ENCODE measurements around the gene SCAP.

Gene SCAP

DNA sequence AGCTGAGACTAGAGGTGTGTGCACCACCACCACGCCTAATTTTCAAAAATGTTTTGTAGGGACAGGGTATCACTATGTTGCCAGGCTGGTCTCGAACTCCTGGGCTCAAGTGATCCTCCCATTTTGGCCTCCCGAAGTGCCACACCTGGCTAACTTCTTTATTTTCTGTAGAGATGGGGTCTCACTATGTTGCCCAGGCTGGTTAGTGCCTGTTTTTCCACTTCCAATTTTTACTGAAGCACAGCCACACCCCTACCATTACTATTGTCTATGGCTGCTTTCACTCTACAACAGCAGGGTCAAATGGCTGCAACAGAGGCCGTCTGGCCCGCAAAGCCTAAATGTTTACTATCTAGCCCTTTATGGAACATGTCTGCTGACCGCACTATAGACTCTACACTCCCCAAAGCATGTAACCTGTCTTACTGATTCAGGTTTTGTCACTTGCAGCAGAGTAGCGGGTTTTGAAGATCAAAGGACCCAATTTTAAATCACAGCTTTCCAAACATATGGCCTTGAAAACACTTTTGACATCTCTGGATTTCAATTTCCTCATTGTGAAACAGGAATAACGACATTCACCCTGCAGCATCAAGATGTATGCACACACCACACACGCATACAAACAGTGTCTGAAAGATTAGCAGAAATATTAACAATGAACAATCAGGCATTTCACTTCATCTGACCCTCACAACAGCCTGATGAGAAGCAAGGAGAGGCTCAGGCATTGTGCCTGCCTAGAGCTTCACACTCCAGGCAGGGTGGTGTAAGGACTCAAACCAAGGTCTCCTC, 46.1 kb downstream of the SCAP start:
- no peak for DNase-seq

DNA sequence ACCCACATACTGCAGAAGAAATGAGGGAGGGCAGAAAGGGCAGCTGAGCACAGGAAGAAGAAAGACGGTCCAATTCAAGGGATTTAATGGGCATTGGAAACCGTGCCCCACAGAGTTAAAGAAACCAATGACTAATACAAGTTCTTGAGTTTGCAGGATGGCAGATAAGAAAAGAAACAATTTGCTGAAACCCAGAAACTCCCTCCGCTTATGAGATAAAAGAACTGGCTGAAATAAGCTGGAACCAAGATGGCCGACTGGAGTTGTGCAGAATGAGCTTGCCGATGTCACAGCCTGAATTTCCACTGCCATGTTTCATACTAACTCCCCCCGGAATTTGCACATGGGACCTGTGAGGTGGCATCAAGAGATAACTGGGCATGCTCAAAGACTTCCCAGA, 47.1 kb downstream of the SCAP start:
- DNase-seq: no peak

DNA sequence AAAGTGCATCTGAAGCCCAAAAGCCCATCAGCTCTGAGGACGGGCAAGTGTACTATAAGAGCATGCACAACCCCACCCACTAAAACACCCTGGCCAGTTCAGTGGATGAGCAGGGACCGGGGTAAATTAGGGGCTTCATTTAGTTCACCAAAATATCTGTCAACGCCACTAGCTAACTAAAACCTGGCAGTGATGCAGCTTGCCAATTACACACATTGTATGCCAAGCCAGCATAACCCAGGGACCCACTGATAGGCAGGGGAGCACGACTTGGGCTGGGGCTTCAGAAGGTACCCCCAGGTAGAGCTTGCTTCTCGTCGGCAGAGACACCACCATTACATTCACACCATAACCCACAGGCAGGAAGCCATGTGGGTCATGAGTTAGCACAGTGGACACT, 47.9 kb downstream of the SCAP start:
- DNase-seq: no peak

DNA sequence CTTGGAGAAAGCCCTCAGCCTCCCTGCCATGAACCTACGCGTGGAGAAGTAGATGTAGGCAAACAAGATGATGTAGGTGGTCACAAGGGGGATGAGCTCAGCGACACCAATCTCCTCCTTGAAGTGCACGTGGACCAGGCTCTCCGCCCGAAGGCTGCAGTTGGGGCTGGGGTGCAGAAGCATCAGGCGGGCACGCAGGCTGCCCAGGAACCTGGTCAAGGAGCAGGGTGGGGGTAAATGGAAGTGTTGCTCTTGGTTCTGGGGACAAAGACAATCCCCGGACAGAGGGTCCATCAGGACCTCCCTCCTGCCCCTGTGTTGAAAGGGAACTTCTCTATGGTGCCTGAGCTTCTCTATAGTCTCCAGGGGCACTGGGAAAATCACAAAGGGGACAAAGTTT, 49.8 kb downstream of the SCAP start:
- DNase-seq: no peak

DNA sequence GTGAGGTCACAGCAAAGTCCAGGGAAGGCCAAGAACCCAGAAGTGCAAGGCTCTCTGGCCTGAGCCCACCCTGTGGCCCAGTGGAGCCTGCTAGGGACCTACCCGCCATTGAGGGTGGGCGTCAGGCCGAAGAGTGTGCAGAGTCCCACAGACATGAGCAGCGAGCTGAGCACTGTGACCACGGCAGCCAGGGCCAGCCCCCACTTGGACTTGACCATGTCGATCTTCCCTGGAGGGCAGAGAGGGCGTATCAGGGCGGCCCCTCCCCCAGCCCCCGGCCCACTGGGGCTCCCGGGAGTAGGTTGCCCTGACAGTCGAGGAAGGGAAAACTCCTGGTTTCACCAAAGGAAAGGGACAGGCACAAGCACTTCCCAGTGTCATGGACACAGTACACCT, 50.4 kb downstream of the SCAP start:
- DNase-seq: no peak

DNA sequence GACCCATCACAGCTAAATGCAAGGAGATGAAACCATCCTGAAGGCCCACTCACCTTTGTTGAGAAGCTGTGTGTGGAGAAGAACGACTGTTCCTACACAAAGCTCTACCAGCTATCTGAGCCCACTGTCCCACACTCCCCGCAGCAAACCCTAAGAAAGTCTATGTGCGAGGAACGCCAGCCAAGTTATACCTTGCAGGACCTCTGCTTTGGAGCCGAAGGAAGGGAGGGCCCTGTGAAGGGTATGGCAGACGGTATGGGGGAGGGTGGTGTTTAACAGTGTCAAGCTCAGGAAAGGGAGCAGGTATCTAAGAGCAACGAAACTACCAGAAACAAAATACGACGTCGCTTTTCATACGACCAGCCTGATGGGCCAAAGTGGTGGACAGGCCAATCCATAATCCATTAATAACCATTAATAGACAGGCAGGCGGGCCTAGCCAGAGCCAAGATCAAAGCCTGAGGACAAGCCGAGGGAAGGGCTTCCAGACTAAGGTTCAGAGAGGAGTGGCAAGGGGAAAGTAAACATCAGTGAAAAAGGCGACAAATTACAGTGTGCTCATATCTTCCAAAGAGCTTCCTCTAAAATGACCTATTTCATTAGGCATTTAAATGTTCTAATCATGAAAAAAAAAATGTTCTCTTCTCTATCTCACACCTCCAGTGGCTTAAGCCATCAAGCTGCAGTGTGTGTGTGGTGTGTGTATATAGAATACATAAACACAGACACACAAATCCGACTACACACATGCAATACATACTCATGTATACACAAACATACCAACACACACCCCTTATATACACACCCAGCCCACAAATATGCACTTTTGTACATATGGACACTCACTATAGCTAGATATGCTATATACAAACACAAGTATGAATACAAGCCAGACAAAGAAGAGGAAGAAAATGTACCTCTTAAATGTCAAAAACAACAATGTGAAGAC, 51.0 kb downstream of the SCAP start:
- DNase-seq: no peak

DNA sequence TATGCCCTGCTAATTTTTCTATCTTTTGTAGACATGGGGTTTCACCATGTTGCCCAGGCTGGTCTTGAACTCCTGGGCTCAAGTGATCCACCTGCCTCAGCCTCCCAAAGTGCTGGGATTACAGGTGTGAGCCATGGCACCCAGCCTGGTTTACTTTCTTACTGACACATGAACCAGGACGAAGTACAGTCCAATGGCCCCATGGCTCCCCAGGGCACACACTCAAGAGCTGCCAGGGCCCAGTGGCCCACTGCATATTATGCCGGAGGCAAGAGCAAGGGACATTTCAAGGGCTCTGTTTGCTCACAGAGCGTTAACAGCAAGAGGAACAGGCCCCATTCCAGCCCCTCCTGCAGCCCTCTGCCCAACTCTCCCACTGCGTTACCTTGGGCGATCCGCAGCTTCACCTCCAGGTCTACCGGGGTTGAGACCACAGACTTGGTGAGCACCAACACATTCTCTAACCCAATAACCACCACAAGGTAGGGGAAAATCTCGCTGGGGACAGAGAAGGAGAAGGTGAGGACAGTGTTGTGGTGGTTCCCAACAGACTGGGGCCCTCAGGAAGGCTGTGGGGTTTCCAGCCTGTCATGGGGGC, 52.1 kb downstream of the SCAP start:
- no peak for DNase-seq

DNA sequence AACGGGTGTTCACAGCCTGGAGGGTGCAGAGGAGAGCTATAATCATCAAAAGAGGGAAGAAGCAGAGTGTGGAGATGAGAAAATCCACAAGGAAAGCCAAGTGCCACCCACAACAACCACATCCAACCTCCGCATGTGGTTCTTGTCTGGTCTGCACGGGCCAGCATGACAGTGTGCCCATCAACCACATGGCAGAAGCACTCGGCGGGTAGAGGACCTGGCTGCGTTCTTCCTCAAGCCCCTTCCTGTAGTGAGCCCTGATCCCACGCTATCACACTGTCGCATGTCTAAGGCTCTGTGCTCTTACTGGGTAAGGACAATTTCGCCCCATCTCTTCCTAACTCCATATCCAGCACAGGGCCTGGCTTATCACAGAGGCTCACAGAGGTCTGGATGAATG, 53.0 kb downstream of the SCAP start:
- no peak for DNase-seq

DNA sequence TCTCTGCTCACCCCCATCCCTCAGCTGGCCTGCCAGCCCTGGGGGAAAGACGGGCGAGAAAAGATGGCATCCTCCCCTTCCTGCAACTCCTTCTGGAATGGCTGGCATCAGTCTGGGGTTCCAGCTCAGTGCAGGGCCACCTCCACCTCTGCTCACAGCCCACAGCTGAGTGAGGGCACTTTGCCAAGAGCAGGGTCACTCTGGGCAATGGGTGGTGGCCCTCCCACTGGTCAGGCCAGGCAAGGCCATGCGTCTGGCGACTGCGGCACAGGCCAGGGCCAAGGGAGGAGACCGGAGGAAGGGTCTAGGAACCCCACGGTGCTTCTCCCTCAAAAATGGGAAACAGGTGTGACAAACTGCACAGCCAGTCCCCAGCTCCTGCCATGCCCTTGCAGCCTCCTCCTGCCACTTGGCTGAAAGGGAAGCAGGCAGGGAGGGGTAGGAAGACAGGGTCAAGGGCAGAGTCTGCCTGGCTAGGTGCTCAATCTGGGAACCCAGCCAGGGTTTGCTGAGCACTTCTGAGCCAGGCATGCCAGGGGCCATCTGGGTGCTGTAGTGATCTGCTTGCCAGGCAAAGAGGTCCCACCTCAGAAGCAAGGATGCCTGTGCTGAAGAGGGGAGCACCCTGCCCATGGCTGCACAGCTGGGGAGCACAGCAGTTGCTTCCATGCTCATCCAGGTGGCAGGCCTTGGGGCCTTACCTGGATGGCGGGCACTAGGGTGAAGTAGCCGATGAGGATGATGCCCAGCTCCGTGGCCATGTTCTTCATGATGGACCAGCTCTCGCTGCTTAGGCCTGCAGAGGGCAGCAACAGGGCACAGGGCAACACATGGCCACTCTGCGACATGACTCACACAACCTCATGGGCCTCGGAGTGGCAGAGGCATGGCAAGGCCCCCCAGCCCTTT, 53.7 kb downstream of the SCAP start:
- DNase-seq: no peak

DNA sequence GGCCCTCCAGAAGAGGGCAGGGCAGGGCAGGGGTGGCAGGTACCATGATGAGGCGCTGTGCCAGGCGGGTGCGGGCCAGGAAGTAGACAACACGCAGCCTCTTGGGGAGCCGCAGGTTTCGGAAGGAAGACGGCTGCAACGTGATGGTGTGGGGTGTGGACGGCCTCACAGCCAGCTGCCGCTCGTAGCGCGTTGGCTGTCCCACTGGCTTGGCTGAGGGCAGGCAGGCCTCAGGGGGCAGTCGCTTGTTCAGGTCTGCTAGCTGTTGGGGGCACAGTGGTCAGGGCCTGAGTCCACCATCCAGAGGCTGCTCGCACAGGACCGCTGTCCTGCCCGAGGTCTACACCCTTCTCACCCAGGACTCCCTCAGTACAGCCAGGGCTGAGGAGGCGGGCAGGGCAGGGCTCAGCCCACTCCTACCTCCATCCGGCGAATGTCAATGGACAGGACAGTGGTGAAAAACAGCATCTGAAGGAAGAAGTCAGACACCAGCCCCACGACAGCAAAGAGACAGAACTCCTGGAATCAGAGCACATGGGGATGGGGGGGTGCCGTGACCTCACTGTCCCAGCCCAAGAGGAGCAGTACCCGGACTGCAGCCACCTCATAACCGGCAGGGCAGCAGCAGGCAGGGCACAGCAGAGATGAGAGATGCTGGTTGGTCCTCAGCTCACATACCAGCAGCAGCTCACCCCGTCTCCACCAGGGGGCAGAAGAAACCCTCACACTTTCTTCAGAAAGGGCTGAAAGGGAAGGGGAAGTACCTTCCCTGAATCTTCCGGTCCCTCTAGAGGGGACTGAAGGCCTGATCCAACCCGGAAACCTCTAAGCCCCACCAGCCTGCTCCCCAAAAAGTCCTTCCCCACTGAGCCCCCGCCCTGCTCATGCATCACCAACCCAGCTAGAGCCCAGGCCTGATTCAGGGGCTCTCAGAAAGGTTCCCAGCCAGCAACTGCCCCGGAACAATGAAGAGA, 54.9 kb downstream of the SCAP start:
- DNase-seq: peak; percentile 57 to 73

DNA sequence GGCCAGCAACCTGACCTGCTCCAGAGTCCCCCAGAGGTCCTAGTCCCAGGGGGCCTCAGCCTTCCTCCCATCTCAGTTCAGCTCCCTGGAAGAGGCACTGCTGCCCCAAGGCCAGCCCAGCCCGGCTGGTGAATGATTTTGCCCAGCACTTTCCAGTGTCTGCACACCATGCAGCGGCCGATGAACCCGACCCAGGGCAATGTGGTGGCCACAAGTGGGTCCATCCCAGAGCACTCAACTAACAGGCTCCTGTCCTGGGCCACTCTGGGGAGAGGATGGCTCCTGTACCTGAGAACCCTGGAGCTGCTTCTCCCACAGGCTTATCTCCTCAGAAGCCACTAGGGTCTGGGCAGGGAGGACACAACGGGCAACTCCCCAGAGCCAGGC, 55.7 kb downstream of the SCAP start:
- no peak for DNase-seq

DNA sequence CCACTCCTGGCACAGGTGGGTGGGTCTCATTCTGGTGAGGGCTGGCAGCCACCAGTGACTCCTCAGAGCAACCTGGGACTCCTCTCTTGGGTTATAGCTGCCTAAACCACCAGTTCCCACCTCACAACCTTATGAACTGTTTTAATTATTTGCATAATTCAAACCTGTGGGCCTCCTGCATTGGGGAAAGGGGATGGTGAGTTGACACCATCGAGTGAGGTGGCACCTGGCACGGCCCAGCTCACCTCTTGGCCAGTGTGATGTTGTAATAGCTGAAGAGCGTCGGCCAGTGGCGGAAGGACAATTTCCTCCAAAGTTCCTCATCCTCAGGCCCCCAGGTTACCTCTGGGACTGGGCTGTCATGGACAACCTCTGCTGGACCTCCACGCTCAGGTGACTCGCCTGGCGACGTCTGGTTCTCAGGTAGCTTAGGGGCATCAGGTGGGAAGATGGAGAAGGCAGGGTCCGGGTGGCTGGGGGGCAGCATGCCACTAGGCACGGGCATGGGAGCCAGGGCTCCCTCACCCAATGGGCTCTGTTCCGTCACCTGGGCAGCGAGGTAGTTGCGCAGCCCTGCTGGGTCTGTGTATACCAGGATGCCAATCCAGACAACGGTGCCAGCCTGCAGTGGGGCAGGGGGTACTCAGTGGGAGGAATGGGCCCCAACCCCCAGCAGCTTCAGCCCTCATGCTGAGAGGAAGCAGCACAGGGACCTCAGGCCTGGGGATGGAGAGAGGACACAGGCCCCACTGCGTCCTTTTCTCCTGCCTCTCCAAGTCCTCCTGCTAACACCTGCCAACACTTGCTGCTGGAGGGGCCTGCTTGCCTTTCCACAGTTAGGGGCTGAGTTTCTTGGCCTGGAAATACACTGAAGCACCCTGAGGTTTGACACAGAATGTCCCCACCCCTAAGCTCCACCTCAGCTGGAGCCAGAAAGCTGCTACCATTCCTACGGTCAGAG, 56.4 kb downstream of the SCAP start:
- DNase-seq: no peak

DNA sequence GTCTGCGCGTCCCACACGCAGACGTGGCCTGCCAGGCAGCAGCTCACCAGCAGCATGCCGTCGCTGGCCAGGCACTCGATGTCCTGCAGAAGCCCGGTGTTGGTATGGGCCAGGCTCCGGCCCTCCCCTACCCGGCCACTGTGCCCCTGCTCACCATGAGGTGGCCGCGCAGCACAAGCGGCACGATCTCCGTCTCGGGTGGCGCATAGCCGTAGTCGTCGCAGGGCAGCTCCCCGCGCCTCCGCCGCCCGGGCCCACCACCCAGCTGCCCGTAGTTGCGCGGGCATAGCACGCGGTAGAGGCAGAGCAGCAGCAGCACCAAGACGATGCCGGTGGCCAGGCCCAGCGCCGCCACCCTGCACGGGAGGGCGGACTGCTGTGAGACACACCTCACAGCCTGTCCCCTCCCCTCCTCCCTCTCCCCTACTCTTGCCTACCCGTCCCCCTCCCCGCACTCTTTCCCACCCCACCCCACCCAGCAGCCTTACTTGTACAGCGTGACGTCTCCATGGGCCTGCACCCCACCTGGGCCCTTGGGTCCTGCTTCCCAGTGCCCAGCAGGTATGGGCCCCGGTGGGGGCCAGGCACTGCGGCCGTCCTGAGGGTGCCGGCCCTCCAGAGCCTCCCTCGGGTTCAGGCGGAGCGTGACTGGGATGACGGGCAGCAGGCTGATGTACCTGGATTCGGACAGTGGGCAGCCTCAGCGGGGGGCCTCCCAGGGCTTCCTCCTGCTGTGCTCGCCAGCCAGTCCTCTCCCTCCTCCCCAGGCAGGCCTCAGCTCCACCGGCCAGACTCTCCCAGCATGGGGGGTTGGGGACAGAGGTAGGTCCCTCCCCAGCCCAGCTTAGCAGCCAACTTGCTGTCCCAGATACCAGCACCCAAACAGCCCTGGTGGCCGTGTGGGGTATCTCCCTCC, 57.3 kb downstream of the SCAP start:
- DNase-seq: no peak

DNA sequence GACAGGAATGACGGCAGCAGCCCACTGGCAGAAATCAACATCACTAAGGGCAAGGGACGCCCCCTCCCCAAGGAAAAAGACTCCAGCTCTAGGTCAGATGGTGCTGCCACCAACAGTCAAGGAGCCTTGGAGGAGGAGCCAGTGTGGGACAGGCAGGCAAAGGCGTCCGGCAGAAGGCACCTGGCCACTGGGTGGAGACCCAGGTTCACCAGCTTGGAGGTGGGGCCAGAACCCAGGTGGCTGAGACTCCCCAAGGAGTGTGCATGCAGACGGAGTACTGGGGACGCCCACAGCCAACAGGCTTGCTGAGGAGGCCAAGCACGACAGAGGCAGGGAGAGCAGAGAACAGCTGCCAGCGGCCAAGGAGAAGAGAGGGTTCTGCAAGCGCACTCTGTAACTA, 59.7 kb downstream of the SCAP start:
- no peak for DNase-seq

DNA sequence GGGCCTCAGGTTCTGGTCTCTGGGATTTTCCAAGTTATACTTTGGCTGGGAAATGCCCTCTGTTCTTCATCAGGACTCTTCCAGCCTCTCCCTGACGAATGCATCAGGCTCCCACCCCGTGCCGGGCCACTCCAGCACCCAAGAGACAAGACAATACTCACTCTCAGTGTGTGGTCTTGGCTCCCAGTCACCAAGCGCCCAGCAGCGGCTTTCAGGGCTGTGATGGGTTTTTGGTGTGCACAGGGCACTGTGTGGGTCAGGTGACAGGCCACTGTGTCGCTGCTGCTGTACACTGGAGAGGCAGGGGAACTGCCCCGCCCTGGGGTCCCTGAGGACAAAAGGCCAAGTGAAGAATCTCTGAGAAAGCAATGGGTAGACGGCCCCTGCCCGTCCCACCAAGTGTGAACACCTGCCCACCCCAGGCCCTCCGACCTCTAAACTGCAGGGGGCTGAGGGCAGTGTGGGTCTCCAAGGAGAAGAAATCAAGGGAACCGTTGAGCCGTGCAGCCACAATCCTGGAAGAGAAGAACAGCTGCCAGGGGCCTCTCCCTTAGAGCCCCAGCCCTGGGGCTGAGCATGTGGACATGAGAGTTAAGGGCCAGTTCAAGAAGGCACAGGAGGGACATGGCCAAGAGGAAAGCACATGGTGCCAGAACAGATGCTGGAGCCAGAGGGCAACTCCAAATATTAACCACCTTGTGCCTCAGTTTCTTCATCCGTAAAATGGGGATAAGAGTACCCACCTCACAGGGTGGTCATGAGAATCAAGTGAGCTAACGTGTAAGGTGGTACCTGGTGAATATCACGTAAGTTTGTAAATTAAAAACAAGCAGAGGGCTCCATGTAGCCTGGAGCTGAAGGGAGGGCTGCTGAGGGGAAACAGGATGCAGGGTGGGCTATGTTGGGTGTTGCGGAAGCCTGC, 60.8 kb downstream of the SCAP start:
- DNase-seq: no peak

DNA sequence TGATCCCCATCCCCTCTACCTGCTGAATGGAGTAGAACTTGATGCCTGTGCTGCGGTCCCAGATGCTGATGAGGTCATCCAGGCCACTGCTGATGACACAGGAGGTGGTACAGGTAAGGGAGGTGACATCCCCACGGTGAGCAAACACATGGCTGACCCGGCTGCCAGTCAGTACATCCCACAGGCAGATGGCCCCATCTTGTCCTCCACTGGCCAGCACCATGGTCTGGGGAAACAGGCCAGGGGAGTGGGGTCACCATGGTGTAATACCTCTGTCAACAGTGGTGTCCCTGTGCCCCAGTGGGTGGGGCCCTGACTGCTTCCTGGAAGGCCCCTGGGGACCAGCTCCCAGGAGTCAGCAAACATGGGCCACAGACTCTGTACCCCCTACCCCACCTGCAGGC, 61.6 kb downstream of the SCAP start:
- DNase-seq: no peak

DNA sequence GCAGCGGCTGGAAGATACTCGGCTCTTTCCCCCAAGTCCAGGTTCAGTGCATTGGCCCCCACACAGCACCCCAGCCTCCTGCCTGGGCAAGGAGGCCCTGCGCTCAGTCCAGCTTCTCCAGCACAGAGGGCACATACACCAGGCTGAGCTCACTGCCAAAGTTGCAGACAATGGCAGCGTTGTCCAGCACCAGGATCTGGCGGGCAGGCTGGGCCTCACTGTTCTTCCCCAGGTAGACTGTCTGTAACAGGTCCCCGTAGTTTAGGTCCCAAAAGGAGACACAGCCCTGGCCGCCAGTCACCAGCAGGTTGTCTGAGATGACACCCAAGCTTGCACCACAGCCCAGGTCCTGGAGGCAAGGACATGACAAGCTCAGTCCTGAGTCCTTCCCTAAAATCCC, 62.0 kb downstream of the SCAP start:
- DNase-seq: peak; percentile 60 to 73

Data from hippocampal formation (tissue), 2 donors.